ENCODE results near the gene RABGAP1L. TPM values are rescaled to one million over a fixed set of nuclear protein-coding genes. Genes with fewer than 3 reads are reported as not detected.

Gene RABGAP1L
- polyA plus RNA-seq, 1 donor (not counting 4 experiments of a cell fraction or from before 2014, with no cell fraction given), result 24.2 TPM

DNA sequence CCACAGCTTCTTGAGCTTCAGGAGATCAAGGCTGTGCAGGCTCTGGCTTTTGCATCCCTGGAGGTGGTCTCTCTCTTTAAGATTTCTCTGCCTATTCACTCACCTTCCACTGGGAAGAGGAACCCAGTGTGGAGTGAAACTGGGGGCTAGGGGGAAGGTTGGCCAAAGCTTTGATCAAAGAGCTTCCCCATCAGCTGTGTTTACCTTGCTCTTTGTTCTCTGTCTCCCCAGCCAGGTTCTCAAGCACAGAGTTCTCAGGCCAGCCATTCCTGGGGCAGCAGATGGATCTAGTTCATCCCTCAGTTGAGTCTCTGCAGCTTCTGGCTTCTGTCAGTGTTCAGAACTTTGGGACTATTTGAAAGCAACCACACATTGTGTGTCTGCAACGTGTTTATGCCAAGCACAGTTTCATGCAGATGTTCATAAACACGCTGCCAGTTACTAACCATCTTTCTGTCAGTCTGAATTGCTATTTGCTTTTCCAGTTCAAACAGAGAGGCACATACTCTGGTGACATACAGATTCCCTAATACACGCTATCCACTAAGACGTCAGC lies 881.1 kb downstream of the RABGAP1L start:
- peaks cover 6% of the 10 kb centered on the region for H3K27me3 ChIP-seq (ENCODE audit: control insufficient read depth, extremely low read depth, insufficient read depth, low read length)
- no peaks in the 10 kb centered on the region for H3K79me2 ChIP-seq (ENCODE audit: control insufficient read depth, insufficient read depth, low read length)
- no peaks in the 10 kb centered on the region for H4K20me1 ChIP-seq (ENCODE audit: control insufficient read depth, extremely low read depth, insufficient read depth, low read length)
- no peak for DNase-seq (ENCODE audit: low read depth, low spot score)
- no peaks in the 10 kb centered on the region for H3K9me3 ChIP-seq (ENCODE audit: control insufficient read depth, low read depth, low read length)
- H2AFZ ChIP-seq (ENCODE audit: control insufficient read depth, low read length), result no peak overlapping the region
- FAIRE-seq, result no peak
- H3K36me3 ChIP-seq (ENCODE audit: control insufficient read depth in 2 of 2, extremely low read depth in 1 of 2, insufficient read depth in 2 of 2, low read length in 2 of 2), result no peaks in the 10 kb centered on the region
- no peaks in the 10 kb centered on the region for H3K9me1 ChIP-seq (ENCODE audit: control insufficient read depth, extremely low read depth, insufficient read depth, low read length)
- H3K4me3 ChIP-seq (ENCODE audit: control insufficient read depth in 2 of 3, extremely low read depth in 1 of 3, insufficient read depth in 2 of 3, low read depth in 1 of 3, low read length in 3 of 3), result no peak overlapping the region
- TF ChIP-seq CTCF (optimal IDR thresholded peaks at IDR 0.05 in 1 of 3, IDR thresholded peaks at IDR 0.05 in 1 of 3, conservative IDR thresholded peaks at IDR 0.05 in 1 of 3; ENCODE audit: extremely low read depth in 1 of 3, insufficient read depth in 2 of 3, low read length in 3 of 3), result no peak
- TF ChIP-seq EZH2 (IDR thresholded peaks at IDR 0.05; ENCODE audit: low read length), result no peak
- no peaks in the 10 kb centered on the region for H3K4me1 ChIP-seq (ENCODE audit: control insufficient read depth, extremely low read depth, insufficient read depth, low read length)
- no peak overlapping the region for H3K4me2 ChIP-seq (ENCODE audit: control insufficient read depth, extremely low read depth, insufficient read depth, low read depth, low read length)
- H3K27ac ChIP-seq (ENCODE audit: control insufficient read depth, insufficient read depth, low read length), result no peak overlapping the region
- no peak overlapping the region for H3K9ac ChIP-seq (ENCODE audit: control insufficient read depth, extremely low read depth, insufficient read depth, low read length)
- dilution Hi-C loops (cut with MboI; ENCODE audit: extremely low pct_ligation_motif_present, low sequenced_read_pairs), result no loop called here

- H3K4me2 ChIP-seq (ENCODE audit: control insufficient read depth, extremely low read depth, insufficient read depth, low read depth, low read length), result no peak overlapping the region
- TF ChIP-seq EZH2 (IDR thresholded peaks at IDR 0.05; ENCODE audit: low read length) (no peak), CTCF (optimal IDR thresholded peaks at IDR 0.05 in 1 of 3, IDR thresholded peaks at IDR 0.05 in 1 of 3, conservative IDR thresholded peaks at IDR 0.05 in 1 of 3; ENCODE audit: extremely low read depth in 1 of 3, insufficient read depth in 2 of 3, low read length in 3 of 3) (no peak)
- H3K9me1 ChIP-seq (ENCODE audit: control insufficient read depth, extremely low read depth, insufficient read depth, low read length), result no peaks in the 10 kb centered on the region
- no peak overlapping the region for H3K4me3 ChIP-seq (ENCODE audit: control insufficient read depth in 2 of 3, extremely low read depth in 1 of 3, insufficient read depth in 2 of 3, low read depth in 1 of 3, low read length in 3 of 3)
- H3K27me3 ChIP-seq (ENCODE audit: control insufficient read depth, extremely low read depth, insufficient read depth, low read length), result peaks cover 6% of the 10 kb centered on the region
- no peak for DNase-seq (ENCODE audit: low read depth, low spot score)
- no peak for FAIRE-seq
- H3K9ac ChIP-seq (ENCODE audit: control insufficient read depth, extremely low read depth, insufficient read depth, low read length), result no peak overlapping the region
- no peak overlapping the region for H2AFZ ChIP-seq (ENCODE audit: control insufficient read depth, low read length)
- no peaks in the 10 kb centered on the region for H3K9me3 ChIP-seq (ENCODE audit: control insufficient read depth, low read depth, low read length)
- dilution Hi-C loops (cut with MboI; ENCODE audit: extremely low pct_ligation_motif_present, low sequenced_read_pairs), result no loop called here
- H4K20me1 ChIP-seq (ENCODE audit: control insufficient read depth, extremely low read depth, insufficient read depth, low read length), result no peaks in the 10 kb centered on the region
- no peak overlapping the region for H3K27ac ChIP-seq (ENCODE audit: control insufficient read depth, insufficient read depth, low read length)
- no peaks in the 10 kb centered on the region for H3K36me3 ChIP-seq (ENCODE audit: control insufficient read depth in 2 of 2, extremely low read depth in 1 of 2, insufficient read depth in 2 of 2, low read length in 2 of 2)
- H3K79me2 ChIP-seq (ENCODE audit: control insufficient read depth, insufficient read depth, low read length), result no peaks in the 10 kb centered on the region
- H3K4me1 ChIP-seq (ENCODE audit: control insufficient read depth, extremely low read depth, insufficient read depth, low read length), result no peaks in the 10 kb centered on the region
These were observed 883.3 kb downstream of the RABGAP1L start for GRCh38 chr1:175042650-175043049.

Data from keratinocyte (primary cell).